NCI-H128 (cell line): ENCODE results near the gene TTYH3.
A peak's percentile ranks its signal among the peaks of the same experiment; 100 is the strongest.
"Not testable (repeated sequence)": the region's sequence is repeated elsewhere in the genome, so short reads cannot be mapped to it uniquely, and the experiment has no call there.

Experiments
- DNase-seq: peaks from one replicate; lab custom pipeline; 2025; ENCODE audit not compliant: unreplicated experiment; lab: John Stamatoyannopoulos, UW

The TTYH3 gene

GRCh38 chr7:2631946-2632732, at the start of gene TTYH3:
TSS of gene TTYH3 (plus strand) at chr7:2631986. CDS start at chr7:2632156, 170 bp downstream.
- DNase-seq: no peak

GRCh38 chr7:2582006-2582735, 49.6 kb upstream of the TTYH3 start:
- no peak for DNase-seq

- no peak for DNase-seq
Measured at GRCh38 chr7:2583798-2584580, 47.8 kb upstream of the TTYH3 start.

- peak; percentile 41 for DNase-seq
Measured at GRCh38 chr7:2585446-2585845, 46.3 kb upstream of the TTYH3 start.

GRCh38 chr7:2586326-2587020, 45.3 kb upstream of the TTYH3 start:
- DNase-seq: no peak

GRCh38 chr7:2587134-2587533, 44.7 kb upstream of the TTYH3 start:
- no peak for DNase-seq

- no peak for DNase-seq
Measured at GRCh38 chr7:2587778-2588177, 44.0 kb upstream of the TTYH3 start.

- DNase-seq: no peak
Measured at GRCh38 chr7:2589341-2589740, 42.4 kb upstream of the TTYH3 start.

- DNase-seq: not testable (repeated sequence)
Measured at GRCh38 chr7:2589941-2590340, 41.8 kb upstream of the TTYH3 start.

GRCh38 chr7:2592375-2592865, 39.4 kb upstream of the TTYH3 start:
- DNase-seq: no peak

- no peak for DNase-seq
Measured at GRCh38 chr7:2593036-2593727, 38.6 kb upstream of the TTYH3 start.

- DNase-seq: no peak
Measured at GRCh38 chr7:2594599-2594998, 37.2 kb upstream of the TTYH3 start.

- DNase-seq: no peak
Measured at GRCh38 chr7:2595258-2595860, 36.4 kb upstream of the TTYH3 start.

- no peak for DNase-seq
Measured at GRCh38 chr7:2596464-2597272, 35.1 kb upstream of the TTYH3 start.

GRCh38 chr7:2597273-2597640, 34.5 kb upstream of the TTYH3 start:
- no peak for DNase-seq

- no peak for DNase-seq
Measured at GRCh38 chr7:2598154-2598823, 33.5 kb upstream of the TTYH3 start.

- DNase-seq: no peak
Measured at GRCh38 chr7:2601065-2601464, 30.7 kb upstream of the TTYH3 start.

GRCh38 chr7:2601907-2602306, 29.9 kb upstream of the TTYH3 start:
- DNase-seq: no peak
